ENCODE data around the gene SCUBE2. TPM values are rescaled to one million over a fixed set of nuclear protein-coding genes. Genes with fewer than 3 reads are reported as not detected.

SCUBE2 gene
- total RNA-seq, 3 donors from 2014 or later, result 0.20 to 0.41 (median 0.26) TPM

DNA sequence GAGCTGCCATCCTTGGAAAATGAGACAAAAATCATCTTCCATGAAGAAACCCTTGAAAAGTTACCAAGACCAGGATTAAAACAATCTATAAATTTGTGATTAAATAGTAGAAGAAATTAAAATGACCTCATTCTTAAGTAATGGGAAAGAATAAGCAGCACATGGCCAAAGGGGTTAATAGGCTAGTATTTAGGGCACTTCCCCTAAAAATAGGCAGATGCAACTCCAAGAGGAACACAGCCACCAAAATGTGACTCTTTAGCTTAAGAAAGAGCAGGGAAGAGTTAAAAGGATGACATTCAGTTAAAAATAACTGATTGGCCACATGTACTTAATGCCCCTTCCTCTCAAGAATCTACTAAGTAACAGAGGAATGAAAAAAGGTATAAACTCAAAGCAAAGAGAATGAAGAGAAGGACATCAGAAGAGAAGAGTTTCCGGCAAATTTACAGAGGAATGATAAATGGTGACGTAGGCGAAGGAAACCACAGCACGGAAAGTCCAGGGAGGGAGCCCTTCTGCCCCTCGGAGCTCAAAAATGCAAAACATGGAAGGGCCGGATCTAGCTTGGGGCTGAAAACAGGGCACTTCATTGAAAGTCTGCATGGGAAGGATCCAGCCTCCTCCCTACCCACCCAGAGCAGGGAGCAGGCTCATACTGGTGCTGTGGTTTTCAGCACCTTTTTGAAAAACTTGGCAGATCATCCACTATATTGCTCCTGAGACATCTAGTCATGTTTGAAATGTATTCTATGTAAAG lies 17.8 kb downstream of the SCUBE2 start:
- Mint-ChIP-seq H3K36me3 (ENCODE audit: insufficient read depth) (no peaks in the 10 kb centered on the region), H3K4me1 (ENCODE audit: low read depth) (no peaks in the 10 kb centered on the region), H3K27me3 (ENCODE audit: low read depth) (peaks cover 20% of the 10 kb centered on the region), H3K9me3 (no peaks in the 10 kb centered on the region), H3K4me3 (no peak overlapping the region)
- DNase-seq (no peak), ATAC-seq (no peak)

DNA sequence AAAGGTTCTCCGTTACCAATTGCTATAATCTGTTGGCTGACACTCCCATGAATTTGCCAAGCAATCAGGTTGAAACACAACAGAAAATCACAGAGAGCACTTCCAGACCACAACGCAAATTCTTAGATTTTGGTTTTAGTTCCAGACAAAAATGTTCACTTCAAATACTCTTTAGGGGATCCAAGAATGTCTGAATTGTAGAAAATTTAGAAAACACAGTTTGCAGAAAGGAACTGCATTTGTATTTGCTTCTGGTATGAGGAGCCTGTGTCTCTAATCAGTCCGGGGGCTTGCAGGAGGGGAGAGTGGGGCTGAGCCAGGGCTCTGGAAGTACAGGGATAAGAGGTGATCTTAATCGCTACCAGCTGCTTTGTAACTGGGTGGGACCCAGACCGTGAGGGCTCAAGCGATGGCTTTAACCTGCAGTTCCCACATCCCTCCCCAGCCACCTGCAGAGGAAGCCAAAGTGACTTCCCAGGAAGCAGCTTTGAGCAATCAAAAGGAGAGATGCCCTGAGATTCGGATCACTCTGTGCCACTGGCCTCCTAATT lies 18.7 kb downstream of the SCUBE2 start:
- Mint-ChIP-seq H3K36me3 (ENCODE audit: insufficient read depth) (no peaks in the 10 kb centered on the region), H3K4me1 (ENCODE audit: low read depth) (no peaks in the 10 kb centered on the region), H3K27me3 (ENCODE audit: low read depth) (peaks cover 15% of the 10 kb centered on the region), H3K4me3 (no peak overlapping the region), H3K9me3 (no peaks in the 10 kb centered on the region)
- ATAC-seq (no peak), DNase-seq (no peak)

DNA sequence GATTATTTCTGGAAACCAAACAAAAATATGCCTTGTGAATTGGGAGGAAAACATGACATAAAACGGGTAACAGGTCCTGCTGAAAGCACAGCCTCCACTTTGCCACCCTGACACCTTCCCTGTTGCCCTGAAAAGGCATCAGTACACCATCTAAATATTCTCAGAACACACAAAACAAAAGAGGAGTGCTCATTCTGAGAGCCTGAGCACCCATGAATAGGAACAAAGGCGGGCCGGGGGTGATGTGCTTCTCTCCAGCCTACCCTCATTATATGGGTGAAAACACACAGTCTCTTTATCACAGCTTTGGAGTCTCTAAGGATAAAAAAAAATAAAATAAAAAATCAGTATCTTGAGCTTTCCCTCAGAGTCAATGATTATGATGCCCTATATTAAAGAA lies 19.7 kb downstream of the SCUBE2 start:
- Mint-ChIP-seq H3K27me3 (ENCODE audit: low read depth) (peaks cover 11% of the 10 kb centered on the region), H3K4me3 (no peak overlapping the region), H3K36me3 (ENCODE audit: insufficient read depth) (no peaks in the 10 kb centered on the region), H3K9me3 (no peaks in the 10 kb centered on the region), H3K4me1 (ENCODE audit: low read depth) (no peaks in the 10 kb centered on the region)
- DNase-seq (no peak), ATAC-seq (no peak)

DNA sequence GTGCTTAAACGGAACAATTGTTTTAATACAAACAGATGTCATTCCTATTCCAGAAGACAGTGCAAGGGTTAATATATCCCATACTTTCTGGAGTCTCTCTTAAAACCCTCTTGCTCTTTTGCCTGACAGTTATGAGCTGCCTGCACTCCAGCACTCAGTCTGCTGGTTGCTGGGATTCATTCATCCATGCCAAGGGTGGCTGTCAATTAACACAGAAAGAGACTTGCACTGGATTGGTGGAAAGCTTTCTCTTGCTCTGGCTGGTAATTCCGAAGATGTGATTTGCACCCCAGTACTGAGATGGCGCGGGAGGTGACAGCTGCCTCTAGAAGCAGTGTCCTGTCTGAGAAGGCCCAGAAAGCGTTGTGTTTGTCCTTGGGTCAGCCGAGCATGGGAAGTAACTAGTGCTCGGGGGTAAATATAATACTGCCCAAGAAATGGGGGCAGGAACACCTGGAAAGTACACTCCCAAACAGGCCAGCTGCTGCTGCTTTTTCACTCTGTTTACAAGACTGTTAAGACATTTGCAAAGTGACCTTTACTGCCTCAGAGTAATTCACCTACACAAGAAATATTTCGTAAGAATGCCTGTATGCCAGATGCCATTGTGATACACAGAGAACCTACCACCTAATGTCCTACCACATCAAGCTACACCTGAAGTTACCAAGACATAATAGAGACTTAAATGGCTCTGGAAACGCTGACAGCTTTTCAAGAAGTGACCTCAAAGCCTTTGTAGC lies 20.5 kb downstream of the SCUBE2 start:
- Mint-ChIP-seq H3K4me3 (no peak overlapping the region), H3K9me3 (no peaks in the 10 kb centered on the region), H3K27me3 (ENCODE audit: low read depth) (peaks cover 11% of the 10 kb centered on the region), H3K4me1 (ENCODE audit: low read depth) (no peaks in the 10 kb centered on the region), H3K36me3 (ENCODE audit: insufficient read depth) (no peaks in the 10 kb centered on the region)
- ATAC-seq (no peak), DNase-seq (no peak)

DNA sequence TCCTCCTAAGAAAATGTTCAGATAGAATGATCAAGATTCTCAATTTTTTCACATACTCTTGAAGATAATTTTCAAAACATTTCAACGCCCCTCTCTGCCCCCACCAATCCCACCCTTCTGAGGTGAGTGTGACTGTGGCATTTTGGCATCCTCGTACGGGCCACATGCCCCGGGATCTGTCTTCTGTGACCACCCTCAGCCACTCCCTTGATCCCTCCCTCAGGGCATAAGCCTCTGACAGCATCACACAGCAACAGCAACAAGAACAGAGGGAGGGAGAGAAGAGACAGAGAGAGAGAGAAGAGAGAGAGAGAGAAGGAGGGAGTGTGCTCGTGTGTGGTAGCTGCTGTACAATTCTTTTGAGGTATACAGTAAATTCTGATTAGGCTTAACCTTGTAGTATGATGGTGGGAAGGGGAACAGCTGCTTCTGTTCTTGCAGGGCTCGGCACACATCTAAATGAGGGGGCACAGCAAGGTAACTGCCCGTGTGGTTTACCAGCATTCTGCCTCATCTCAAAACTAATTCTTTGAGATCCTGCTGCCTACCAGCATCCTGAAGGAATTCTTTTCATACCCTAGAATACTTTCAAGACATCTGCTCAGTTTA lies 21.4 kb downstream of the SCUBE2 start:
- ATAC-seq (no peak), DNase-seq (no peak)
- peaks cover 11% of the 10 kb centered on the region for H3K27me3 Mint-ChIP-seq (ENCODE audit: low read depth)
- no peaks in the 10 kb centered on the region for H3K9me3 Mint-ChIP-seq
- no peaks in the 10 kb centered on the region for H3K4me1 Mint-ChIP-seq (ENCODE audit: low read depth)
- no peak overlapping the region for H3K4me3 Mint-ChIP-seq
- H3K36me3 Mint-ChIP-seq (ENCODE audit: insufficient read depth), result no peaks in the 10 kb centered on the region

DNA sequence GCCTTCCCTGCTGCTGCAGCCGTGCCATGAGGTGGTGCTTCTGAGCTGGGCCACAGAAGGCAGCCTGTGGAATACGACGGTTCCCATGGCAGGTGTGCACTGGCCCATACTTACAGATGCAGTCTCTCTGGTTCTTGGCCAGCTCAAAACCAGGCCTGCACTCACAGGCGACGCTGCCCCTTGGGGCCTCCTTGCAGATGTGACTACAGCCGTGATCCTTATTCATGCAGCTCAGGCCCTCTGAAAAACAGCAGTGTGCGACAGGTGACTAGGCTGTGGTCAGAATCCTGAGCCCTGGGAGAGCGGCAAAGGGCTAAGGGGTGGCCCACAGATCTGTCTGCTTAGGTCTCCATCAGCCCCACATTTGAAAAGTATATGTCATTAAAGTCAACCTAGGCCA lies 22.1 kb downstream of the SCUBE2 start:
- ATAC-seq (no peak), DNase-seq (no peak)
- no peaks in the 10 kb centered on the region for H3K4me1 Mint-ChIP-seq (ENCODE audit: low read depth)
- H3K9me3 Mint-ChIP-seq, result no peaks in the 10 kb centered on the region
- peaks cover 9% of the 10 kb centered on the region for H3K27me3 Mint-ChIP-seq (ENCODE audit: low read depth)
- no peak overlapping the region for H3K4me3 Mint-ChIP-seq
- H3K36me3 Mint-ChIP-seq (ENCODE audit: insufficient read depth), result no peaks in the 10 kb centered on the region

DNA sequence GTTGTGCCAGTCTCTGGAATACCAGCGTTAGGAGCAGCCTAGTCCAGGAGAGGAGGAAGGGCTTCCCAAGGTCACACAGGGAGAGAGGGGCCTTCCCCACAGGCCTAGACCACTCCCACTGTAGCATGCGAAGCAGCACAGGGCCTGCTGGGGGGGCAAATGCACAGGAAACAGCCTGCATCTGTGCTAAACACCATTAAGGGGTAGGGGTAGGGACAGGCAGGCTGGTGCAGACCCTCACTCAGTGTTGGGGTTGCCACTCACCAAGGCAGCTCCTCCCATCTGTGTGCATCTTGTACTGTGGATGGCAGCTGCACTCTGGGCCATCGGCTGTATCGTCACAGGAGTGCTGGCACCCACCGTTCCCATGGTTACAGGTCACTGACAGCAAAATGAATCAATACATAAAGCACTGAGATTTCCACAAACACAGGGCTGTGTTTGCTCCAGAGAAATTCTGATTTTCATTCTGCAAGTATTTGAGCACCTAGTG lies 24.9 kb downstream of the SCUBE2 start:
- no peak overlapping the region for H3K4me3 Mint-ChIP-seq
- no peaks in the 10 kb centered on the region for H3K9me3 Mint-ChIP-seq
- no peaks in the 10 kb centered on the region for H3K4me1 Mint-ChIP-seq (ENCODE audit: low read depth)
- DNase-seq (no peak), ATAC-seq (no peak)
- H3K36me3 Mint-ChIP-seq (ENCODE audit: insufficient read depth), result no peaks in the 10 kb centered on the region
- peaks cover 5% of the 10 kb centered on the region for H3K27me3 Mint-ChIP-seq (ENCODE audit: low read depth)

DNA sequence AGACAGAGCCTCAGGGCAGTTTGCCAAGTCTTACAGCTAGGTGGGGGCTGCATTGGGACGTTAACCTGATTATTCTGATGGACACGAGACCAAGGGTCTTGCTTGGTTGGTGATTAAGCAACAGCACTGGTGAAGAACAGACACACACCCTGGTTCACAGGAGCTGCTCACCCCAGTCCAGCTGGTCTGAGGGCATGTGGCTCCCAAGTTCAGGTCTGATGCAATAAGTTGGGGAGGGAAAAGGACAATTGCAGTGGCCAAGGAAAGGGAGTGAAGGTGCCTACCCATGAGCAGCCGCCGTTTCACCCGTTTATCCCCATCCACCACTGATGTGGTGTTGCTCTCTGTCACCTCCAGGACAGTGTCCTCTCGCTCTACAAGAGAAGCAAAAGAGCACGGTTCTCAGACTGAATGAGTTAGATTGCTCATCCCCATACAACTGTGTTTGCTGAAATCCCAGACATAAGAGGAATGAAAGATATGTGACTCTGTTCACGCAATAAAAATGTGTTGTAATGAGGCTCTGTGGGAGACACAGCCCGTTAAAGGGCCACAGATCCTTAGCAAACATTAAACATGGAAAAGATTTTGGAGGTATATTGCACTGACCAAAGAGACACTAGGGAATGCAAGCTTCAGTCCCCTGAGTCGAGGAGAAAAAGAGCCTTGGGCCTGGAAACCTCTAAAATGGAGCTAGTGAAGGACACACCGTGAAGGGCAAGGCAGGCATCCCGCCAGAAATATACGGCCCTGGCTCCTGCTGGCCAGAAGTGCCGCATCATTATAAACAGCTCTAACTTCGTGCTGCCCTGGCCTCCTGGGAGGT lies 25.6 kb downstream of the SCUBE2 start:
- DNase-seq, result no peak
- no peaks in the 10 kb centered on the region for H3K36me3 Mint-ChIP-seq (ENCODE audit: insufficient read depth)
- H3K9me3 Mint-ChIP-seq, result no peaks in the 10 kb centered on the region
- H3K4me3 Mint-ChIP-seq, result no peak overlapping the region
- peaks cover 8% of the 10 kb centered on the region for H3K27me3 Mint-ChIP-seq (ENCODE audit: low read depth)
- no peak for ATAC-seq
- H3K4me1 Mint-ChIP-seq (ENCODE audit: low read depth), result peaks cover 2% of the 10 kb centered on the region

DNA sequence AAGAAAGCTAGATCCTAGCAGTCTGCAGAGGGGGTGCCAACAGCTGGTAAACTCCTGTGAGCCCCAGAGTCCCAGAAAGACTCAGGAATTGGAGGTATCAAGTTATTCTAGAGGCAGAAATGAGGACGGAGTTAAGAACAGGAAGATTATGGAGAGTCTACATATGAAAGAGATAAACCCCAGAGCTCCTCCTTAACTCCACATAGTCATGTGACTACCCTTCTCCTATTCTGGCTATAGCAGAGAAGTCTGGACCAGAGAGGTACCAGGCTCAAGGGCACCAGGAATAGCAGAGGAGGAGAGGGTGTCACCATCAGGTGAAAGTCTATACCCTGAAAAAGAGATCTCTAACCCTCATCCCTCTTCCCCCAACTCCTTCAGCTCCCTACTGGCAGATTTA lies 29.6 kb downstream of the SCUBE2 start:
- no peaks in the 10 kb centered on the region for H3K36me3 Mint-ChIP-seq (ENCODE audit: insufficient read depth)
- H3K4me1 Mint-ChIP-seq (ENCODE audit: low read depth), result peaks cover 6% of the 10 kb centered on the region
- no peak for DNase-seq
- H3K4me3 Mint-ChIP-seq, result no peak overlapping the region
- H3K9me3 Mint-ChIP-seq, result no peaks in the 10 kb centered on the region
- peaks cover 9% of the 10 kb centered on the region for H3K27me3 Mint-ChIP-seq (ENCODE audit: low read depth)
- ATAC-seq, result no peak

DNA sequence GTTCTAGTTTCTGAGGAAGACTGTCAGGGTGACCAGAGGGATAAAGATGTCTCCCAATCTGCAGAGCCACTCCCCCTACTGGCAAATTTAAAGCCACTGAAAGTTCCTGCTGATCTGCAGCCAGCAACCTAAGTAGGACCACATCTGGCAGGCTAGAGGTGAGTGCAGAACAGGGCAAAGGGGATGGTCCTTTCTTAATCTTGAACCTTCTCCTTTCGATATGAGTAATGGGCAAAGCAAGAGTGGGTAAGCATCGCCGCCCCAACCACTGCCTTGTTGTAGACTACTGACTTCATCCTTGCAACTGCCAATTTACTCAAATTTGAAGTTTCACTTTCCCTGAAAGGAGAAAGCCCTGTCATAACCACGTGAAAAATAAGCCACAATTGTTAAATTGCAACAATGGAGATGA lies 30.7 kb downstream of the SCUBE2 start:
- DNase-seq (no peak), ATAC-seq (peak; percentile 93)
- peaks cover 9% of the 10 kb centered on the region for H3K27me3 Mint-ChIP-seq (ENCODE audit: low read depth)
- H3K9me3 Mint-ChIP-seq, result no peaks in the 10 kb centered on the region
- peaks cover 6% of the 10 kb centered on the region for H3K4me1 Mint-ChIP-seq (ENCODE audit: low read depth)
- H3K4me3 Mint-ChIP-seq, result no peak overlapping the region
- H3K36me3 Mint-ChIP-seq (ENCODE audit: insufficient read depth), result no peaks in the 10 kb centered on the region

DNA sequence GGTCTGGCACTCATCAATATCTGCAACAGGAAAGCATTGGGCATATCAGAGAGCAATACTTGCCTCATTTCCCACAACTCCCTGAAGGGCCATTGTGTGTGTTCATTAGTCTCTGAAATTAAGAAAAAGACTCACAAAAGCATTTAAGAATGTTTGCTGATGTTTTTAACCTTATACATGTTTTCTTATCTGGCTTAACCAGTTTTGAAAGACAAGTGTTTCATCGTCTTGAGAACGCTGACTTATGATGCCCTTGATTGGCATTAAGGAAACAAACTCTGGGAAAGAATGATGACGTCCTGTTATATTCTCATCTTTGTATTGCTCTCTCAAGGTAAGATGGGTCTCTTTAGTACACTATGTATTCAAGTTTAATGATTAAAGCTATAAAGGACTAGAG lies 32.0 kb downstream of the SCUBE2 start:
- H3K9me3 Mint-ChIP-seq, result no peaks in the 10 kb centered on the region
- no peak overlapping the region for H3K4me3 Mint-ChIP-seq
- H3K36me3 Mint-ChIP-seq (ENCODE audit: insufficient read depth), result no peaks in the 10 kb centered on the region
- H3K4me1 Mint-ChIP-seq (ENCODE audit: low read depth), result peaks cover 6% of the 10 kb centered on the region
- DNase-seq (no peak), ATAC-seq (no peak)
- H3K27me3 Mint-ChIP-seq (ENCODE audit: low read depth), result peaks cover 9% of the 10 kb centered on the region

DNA sequence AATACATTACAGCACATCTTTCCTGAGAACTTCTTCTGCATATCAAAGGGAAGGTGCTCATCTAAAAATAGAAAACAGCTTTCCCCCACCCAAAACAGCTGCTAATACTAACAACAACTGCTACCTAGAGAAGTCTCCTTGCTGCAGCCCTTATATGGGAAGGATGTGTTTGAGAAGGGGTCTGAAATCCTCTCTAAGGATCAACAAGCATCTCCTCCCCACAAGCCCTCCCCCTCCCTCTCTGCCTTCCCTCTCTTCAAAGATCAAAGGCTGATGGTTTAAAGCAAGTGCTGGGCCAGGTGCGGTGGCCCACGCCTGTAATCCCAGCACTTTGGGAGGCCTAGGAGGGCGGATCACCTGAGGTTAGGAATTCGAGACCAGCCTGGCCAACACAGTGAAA lies 33.5 kb downstream of the SCUBE2 start:
- ATAC-seq (no peak), DNase-seq (no peak)
- no peaks in the 10 kb centered on the region for H3K36me3 Mint-ChIP-seq (ENCODE audit: insufficient read depth)
- no peak overlapping the region for H3K4me3 Mint-ChIP-seq
- peaks cover 9% of the 10 kb centered on the region for H3K27me3 Mint-ChIP-seq (ENCODE audit: low read depth)
- no peaks in the 10 kb centered on the region for H3K9me3 Mint-ChIP-seq
- H3K4me1 Mint-ChIP-seq (ENCODE audit: low read depth), result peaks cover 6% of the 10 kb centered on the region

DNA sequence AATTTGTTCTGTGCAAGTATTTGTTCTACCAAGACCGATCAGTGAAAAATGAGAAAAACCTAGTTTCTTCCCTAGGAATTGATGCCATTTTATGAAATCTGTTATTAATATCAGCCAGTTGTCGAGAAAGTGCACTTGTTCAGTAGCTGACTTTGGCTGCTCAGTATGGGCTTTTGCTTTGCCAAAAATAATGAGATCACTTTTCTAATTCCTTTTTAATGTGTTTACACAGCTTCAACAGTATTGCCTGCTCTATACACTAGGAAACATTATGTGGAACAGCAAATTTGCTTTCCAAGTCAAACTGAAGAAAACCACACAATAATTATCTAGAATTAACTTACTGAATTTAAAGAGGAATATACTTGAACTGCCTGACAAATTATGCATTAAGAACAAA lies 34.4 kb downstream of the SCUBE2 start:
- Mint-ChIP-seq H3K36me3 (ENCODE audit: insufficient read depth) (no peaks in the 10 kb centered on the region), H3K9me3 (no peaks in the 10 kb centered on the region), H3K4me1 (ENCODE audit: low read depth) (peaks cover 6% of the 10 kb centered on the region), H3K27me3 (ENCODE audit: low read depth) (peaks cover 3% of the 10 kb centered on the region), H3K4me3 (no peak overlapping the region)
- DNase-seq (no peak), ATAC-seq (no peak)

DNA sequence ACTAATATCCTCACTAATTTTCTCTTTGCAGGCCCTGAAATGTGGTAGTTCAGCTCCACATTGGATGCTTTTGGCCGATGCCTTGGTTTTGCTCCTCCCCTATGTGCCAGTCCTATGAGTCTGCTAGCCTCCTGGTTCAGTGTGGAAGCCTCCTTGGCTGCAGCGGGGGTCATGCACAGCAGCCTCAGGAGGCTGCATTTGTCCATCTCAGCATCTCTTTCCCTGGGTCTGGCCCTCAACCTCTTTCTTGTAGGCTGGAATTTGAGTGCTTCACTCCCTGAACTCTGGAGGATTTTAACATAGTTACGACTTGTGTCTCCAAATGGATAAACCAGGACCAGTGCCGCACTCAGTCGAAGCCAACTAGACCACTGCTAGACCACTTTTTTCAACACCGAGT lies 34.9 kb downstream of the SCUBE2 start:
- peaks cover 6% of the 10 kb centered on the region for H3K4me1 Mint-ChIP-seq (ENCODE audit: low read depth)
- H3K4me3 Mint-ChIP-seq, result no peak overlapping the region
- DNase-seq (no peak), ATAC-seq (no peak)
- H3K36me3 Mint-ChIP-seq (ENCODE audit: insufficient read depth), result no peaks in the 10 kb centered on the region
- H3K9me3 Mint-ChIP-seq, result no peaks in the 10 kb centered on the region
- peaks cover 3% of the 10 kb centered on the region for H3K27me3 Mint-ChIP-seq (ENCODE audit: low read depth)

All from activated T-cell treated with anti-CD3 and anti-CD28 coated beads, Interleukin-2, amount 50 U/mL, for 4 hours (primary cell).